IPS-15b (cell line): Measurements from ENCODE around the gene RRN3.
"Not testable (repeated sequence)": the region's sequence is repeated elsewhere in the genome, so short reads cannot be mapped to it uniquely, and the experiment has no call there.

Experiments
- H3K27me3 ChIP-seq: one replicate; pipeline ENCODE4 v1.6.1; 2013; ENCODE audit warnings: low read length; ENCODE audit not compliant: control insufficient read depth, insufficient read depth
- H3K36me3 ChIP-seq: one replicate; pipeline ENCODE4 v1.6.1; 2013; ENCODE audit warnings: low read length; ENCODE audit not compliant: control insufficient read depth, insufficient read depth
- H3K4me1 ChIP-seq: one replicate; pipeline ENCODE4 v1.6.1; 2013; ENCODE audit warnings: mild to moderate bottlenecking, low read length; ENCODE audit not compliant: control insufficient read depth, insufficient read depth
- H3K4me3 ChIP-seq: one replicate; pipeline ENCODE4 v1.5.1; 2013; ENCODE audit warnings: low read depth, low read length
- H3K9ac ChIP-seq: one replicate; pipeline ENCODE4 v1.6.1; 2013; ENCODE audit warnings: low read depth, mild to moderate bottlenecking, low read length
- H3K9me3 ChIP-seq: one replicate; pipeline ENCODE4 v1.6.1; 2013; ENCODE audit warnings: mild to moderate bottlenecking, low read length; ENCODE audit not compliant: control insufficient read depth, insufficient read depth

Gene RRN3

GRCh38 chr16:15054357-15055140 lies 39.5 kb downstream of the RRN3 start:
- Histone ChIP-seq H3K9ac (peak overlapping the region; percentile 60), H3K36me3 (peaks cover 5% of the 10 kb centered on the region), H3K4me3 (peak overlapping the region; percentile 85), H3K27me3 (no peaks in the 10 kb centered on the region), H3K9me3 (no peaks in the 10 kb centered on the region), H3K4me1 (no peaks in the 10 kb centered on the region)

DNA sequence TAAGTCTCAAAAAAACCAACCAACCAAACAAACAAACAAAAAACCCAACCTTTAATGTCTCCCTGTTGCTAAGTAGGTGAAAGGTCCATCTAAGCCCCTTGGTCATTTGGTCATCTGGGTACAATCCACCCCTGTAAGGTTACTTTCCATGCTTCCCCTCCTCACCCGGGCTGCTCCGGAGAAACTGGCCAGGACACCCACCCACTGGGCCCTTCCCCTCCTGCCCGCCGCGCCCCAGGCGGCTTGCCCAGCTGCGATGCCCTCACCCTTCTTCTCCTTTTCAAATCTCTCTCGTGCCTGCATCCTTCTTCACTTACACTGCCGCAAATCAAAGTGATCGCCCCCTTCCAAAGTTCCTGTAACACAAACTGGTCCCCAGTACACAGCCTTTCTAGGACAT lies 40.2 kb downstream of the RRN3 start:
- H3K9me3 ChIP-seq: no peaks in the 10 kb centered on the region
- H3K9ac ChIP-seq: no peak overlapping the region
- no peaks in the 10 kb centered on the region for H3K4me1 ChIP-seq
- no peak overlapping the region for H3K4me3 ChIP-seq
- no peaks in the 10 kb centered on the region for H3K27me3 ChIP-seq
- peaks cover 2% of the 10 kb centered on the region for H3K36me3 ChIP-seq

DNA sequence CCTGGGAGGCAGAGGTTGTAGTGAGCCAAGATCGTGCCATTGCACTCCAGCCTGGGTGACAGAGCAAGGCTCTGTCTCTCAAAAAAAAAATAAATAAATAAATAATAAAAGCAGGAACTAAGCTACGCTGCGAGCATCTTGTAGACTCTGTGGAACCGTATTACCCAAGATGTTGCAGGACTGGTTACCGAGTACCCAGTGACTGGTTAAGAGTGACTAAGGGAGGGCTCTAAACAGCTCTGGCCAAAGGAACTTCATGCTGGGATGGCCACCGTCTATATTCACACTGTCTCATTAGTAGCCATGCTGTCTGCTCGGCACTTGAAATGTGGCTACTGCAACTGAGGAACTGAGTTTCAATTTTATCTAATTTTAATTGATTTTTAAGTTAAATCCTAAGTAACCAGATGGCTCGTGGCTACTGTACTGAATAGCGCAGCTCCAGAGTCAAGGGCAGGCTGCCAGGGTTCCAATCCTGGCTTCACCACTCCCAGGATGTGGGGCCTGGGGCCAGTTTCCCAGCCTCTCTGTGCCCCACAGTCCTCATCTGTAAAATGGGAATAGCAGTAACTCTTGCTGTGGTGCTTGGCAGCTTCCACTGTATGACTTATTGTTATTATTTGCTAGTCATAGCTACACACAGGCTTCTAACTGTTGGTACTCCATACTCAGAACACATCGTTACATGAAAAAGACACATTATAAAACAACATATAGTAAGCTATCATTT lies 41.2 kb downstream of the RRN3 start:
- Histone ChIP-seq H3K9me3 (no peaks in the 10 kb centered on the region), H3K27me3 (no peaks in the 10 kb centered on the region), H3K36me3 (no peaks in the 10 kb centered on the region), H3K4me3 (no peak overlapping the region), H3K9ac (no peak overlapping the region), H3K4me1 (no peaks in the 10 kb centered on the region)

- Histone ChIP-seq H3K36me3 (no peaks in the 10 kb centered on the region), H3K9me3 (no peaks in the 10 kb centered on the region), H3K9ac (no peak overlapping the region), H3K4me1 (no peaks in the 10 kb centered on the region), H3K27me3 (no peaks in the 10 kb centered on the region), H3K4me3 (no peak overlapping the region)
Observed at GRCh38 chr16:15051387-15051951, 42.6 kb downstream of the RRN3 start.

DNA sequence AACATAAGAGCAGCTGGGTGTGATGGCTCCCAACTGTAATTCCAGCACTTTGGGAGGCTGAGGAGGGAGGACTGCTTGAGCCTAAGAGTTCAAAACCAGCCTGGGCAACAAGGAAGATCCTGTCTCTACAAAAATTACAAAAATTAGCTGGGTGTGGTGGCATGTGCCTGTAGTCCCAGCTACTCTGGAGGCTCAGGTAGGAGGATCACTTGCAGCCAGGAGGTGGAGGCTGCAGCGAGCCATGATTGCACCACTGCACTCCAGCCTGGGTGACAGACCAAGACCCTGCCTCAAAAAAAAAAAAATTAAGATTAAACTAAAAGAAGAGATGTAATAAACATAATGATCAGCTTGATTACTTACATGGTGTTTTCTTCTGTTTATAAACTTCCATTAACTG lies 43.6 kb downstream of the RRN3 start:
- not testable (repeated sequence) for H3K36me3 ChIP-seq, H3K9me3 ChIP-seq, H3K4me3 ChIP-seq, H3K27me3 ChIP-seq, H3K4me1 ChIP-seq, H3K9ac ChIP-seq

- Histone ChIP-seq H3K4me1 (no peaks in the 10 kb centered on the region), H3K4me3 (no peak overlapping the region), H3K27me3 (no peaks in the 10 kb centered on the region), H3K9ac (no peak overlapping the region), H3K9me3 (no peaks in the 10 kb centered on the region), H3K36me3 (no peaks in the 10 kb centered on the region)
Observed at GRCh38 chr16:15049581-15050180, 44.4 kb downstream of the RRN3 start.

DNA sequence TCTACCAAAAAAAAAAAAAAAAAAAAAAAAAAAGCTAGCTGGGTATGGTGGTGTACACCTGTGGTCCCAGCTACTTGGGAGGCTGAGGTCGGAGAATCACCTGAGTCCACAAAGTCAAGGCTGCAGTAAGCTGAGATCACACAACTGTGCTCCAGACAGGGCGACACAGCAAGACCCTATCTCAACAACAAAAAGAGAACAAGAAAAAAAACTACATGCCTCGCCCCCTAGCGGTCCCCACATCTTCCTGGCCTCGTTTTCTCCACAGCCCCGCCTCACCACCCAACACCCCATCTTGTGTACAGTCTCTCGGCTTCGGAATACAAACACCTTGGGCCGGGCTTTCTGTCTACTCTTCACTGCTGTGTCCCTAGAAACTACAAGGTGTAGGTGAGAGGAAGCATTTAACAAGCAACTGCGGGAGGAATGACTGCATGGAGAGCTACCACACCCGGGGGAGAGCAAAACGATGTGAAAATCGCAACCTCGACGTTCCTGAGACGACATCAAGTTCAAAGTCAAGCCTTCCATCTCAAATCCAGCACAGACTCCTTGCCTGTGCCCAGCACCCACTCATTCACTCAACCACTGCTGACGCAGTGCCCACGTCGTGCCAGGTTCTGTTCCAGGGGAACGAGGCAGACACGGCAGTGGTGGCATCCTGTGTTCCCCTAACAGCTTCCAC lies 47.2 kb downstream of the RRN3 start:
- H3K27me3 ChIP-seq: no peaks in the 10 kb centered on the region
- H3K4me3 ChIP-seq: no peak overlapping the region
- H3K4me1 ChIP-seq: no peaks in the 10 kb centered on the region
- no peak overlapping the region for H3K9ac ChIP-seq
- H3K9me3 ChIP-seq: no peaks in the 10 kb centered on the region
- H3K36me3 ChIP-seq: no peaks in the 10 kb centered on the region

DNA sequence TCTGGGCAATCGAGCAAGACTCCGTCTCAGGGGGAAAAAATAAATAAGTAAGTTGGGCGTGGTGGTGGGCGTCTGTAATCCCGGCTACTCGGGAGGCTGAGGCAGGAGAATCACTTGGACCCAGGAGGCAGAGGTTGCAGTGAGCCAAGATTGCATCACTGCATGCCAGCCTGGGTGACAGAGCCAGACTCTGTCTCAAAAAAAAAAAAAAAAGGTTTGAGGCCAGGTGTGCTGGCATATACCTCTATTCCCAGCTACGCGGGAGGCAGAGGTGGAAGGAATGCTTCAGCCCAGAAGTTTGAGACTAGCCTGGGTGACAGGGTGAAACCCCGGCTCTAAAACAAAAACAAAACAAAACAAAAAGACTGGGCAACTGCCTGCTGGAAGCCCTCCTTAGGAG lies 48.8 kb downstream of the RRN3 start:
- H3K36me3 ChIP-seq, H3K27me3 ChIP-seq, H3K9ac ChIP-seq, H3K4me1 ChIP-seq, H3K9me3 ChIP-seq, H3K4me3 ChIP-seq: not testable (repeated sequence)

DNA sequence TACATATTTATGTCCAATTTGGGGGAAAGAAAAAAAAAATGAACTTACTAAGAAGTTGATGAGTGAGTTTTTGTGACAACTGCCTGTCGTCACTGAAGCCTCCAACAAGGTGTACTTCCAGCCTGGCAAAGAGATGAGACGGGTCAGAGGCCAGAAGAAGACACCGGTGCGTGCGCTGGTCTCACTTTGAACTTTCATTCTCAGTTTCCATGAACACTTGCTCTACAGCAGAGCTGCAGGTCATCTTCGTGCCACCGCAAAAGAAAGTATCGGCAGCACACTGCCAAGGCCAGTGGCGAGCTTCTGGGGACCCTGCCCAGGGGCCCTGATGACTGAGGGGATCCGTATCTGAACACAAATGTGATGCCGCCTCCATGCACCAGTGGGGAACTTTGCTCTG lies 49.8 kb downstream of the RRN3 start:
- Histone ChIP-seq H3K4me3 (no peak overlapping the region), H3K4me1 (no peaks in the 10 kb centered on the region), H3K27me3 (no peaks in the 10 kb centered on the region), H3K9me3 (no peaks in the 10 kb centered on the region), H3K36me3 (peaks cover 9% of the 10 kb centered on the region), H3K9ac (no peak overlapping the region)

DNA sequence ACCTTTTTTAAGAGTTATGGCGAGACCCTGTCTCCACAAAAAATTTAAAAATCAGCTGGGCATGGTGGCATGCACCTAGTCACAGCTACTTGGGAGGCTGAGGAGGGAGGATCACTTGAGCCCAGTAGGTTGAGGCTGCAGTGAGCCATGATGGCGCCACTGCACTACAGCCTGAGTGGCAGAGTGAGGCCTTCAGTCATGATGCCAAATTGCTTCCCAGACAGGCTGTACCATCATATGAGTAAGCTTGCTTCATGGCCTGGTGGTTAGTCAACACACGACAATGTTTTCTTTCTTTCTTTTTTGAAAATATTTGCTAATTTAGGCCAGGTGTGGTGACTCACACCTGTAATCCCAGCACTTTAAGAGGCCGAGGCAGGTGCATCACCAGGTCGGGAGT lies 50.7 kb downstream of the RRN3 start:
- H3K9ac ChIP-seq: no peak overlapping the region
- no peaks in the 10 kb centered on the region for H3K9me3 ChIP-seq
- H3K36me3 ChIP-seq: peaks cover 9% of the 10 kb centered on the region
- H3K27me3 ChIP-seq: no peaks in the 10 kb centered on the region
- H3K4me1 ChIP-seq: no peaks in the 10 kb centered on the region
- no peak overlapping the region for H3K4me3 ChIP-seq

DNA sequence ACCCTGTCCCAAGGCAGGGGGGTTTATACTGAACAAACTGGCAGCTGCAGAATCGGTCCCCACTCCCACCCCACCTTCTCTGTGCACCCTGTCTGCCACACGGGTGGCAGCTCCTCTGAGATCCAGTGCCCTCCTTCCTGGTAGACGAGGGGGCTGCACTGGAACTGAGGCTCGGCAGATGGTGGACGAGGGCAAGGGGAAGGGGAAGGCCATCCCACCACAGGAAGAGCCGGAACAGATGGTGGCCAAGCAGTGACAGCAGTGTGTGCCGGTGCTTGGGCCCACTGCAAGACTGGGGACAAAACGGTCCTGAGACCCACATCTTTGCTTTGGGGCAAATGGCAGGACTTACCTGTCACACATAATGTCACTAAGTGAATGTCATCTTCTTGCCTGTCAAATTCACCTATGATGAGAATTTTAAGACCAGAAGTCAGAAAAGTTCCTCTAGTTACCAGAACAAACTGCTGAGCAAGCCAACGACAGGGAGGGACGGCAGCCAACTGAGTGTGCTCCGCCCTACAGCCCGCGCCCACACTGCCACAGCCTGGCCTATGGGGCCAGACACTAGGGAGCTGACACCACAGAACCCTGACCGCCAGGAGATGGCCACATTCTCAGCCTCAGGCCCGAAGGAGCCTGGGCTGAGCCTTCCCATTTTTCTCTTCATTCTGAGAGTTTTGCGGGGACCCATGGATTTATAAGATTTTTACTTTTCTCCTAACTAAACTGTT lies 52.6 kb downstream of the RRN3 start:
- Histone ChIP-seq H3K4me1 (no peaks in the 10 kb centered on the region), H3K36me3 (peaks cover 21% of the 10 kb centered on the region), H3K27me3 (no peaks in the 10 kb centered on the region), H3K4me3 (no peak overlapping the region), H3K9ac (no peak overlapping the region), H3K9me3 (no peaks in the 10 kb centered on the region)
